Measurements from ENCODE around the gene MADD.

The MADD gene

GRCh38 chr11:47328449-47329390 lies 58.8 kb downstream of the MADD start:
- no peak for TF ChIP-seq CTCF (IDR thresholded peaks at IDR 0.05; ENCODE audit: low read depth, low read length, missing control alignments)
- no peak overlapping the region for H3K4me3 ChIP-seq (ENCODE audit: low read depth, low read length)
- DNase-seq (ENCODE audit: low read depth), result no peak
- in situ Hi-C loops (cut with HindIII; ENCODE audit: low sequenced_read_pairs), result no loop called here

GRCh38 chr11:47329431-47329986 lies 59.6 kb downstream of the MADD start:
- no peak for DNase-seq (ENCODE audit: low read depth)
- TF ChIP-seq CTCF (IDR thresholded peaks at IDR 0.05; ENCODE audit: low read depth, low read length, missing control alignments), result no peak
- H3K4me3 ChIP-seq (ENCODE audit: low read depth, low read length), result no peak overlapping the region
- in situ Hi-C loops (cut with HindIII; ENCODE audit: low sequenced_read_pairs), result no loop called here

- no peak for DNase-seq (ENCODE audit: low read depth)
- no peak for TF ChIP-seq CTCF (IDR thresholded peaks at IDR 0.05; ENCODE audit: low read depth, low read length, missing control alignments)
- in situ Hi-C loops (cut with HindIII; ENCODE audit: low sequenced_read_pairs), result loop anchor here (5.0 kb wide), 1 partner anchor 148 kb away; no protein-coding TSS in a partner anchor
- no peak overlapping the region for H3K4me3 ChIP-seq (ENCODE audit: low read depth, low read length)
These were observed 60.3 kb downstream of the MADD start for GRCh38 chr11:47329987-47330931.

- no peak overlapping the region for H3K4me3 ChIP-seq (ENCODE audit: low read depth, low read length)
- TF ChIP-seq CTCF (IDR thresholded peaks at IDR 0.05; ENCODE audit: low read depth, low read length, missing control alignments), result no peak
- no peak for DNase-seq (ENCODE audit: low read depth)
- in situ Hi-C loops (cut with HindIII; ENCODE audit: low sequenced_read_pairs), result loop anchor here (5.0 kb wide), 1 partner anchor 149 kb away; no protein-coding TSS in a partner anchor
These were observed 61.7 kb downstream of the MADD start for GRCh38 chr11:47331454-47332302.

GRCh38 chr11:47332303-47332711 lies 62.4 kb downstream of the MADD start:
- no peak for DNase-seq (ENCODE audit: low read depth)
- H3K4me3 ChIP-seq (ENCODE audit: low read depth, low read length), result no peak overlapping the region
- no peak for TF ChIP-seq CTCF (IDR thresholded peaks at IDR 0.05; ENCODE audit: low read depth, low read length, missing control alignments)
- in situ Hi-C loops (cut with HindIII; ENCODE audit: low sequenced_read_pairs), result loop anchor here (5.0 kb wide), 1 partner anchor 150 kb away; no protein-coding TSS in a partner anchor
